ENCODE measurements around the gene GPR22.
A peak's percentile ranks its signal among the peaks of the same experiment; 100 is the strongest.

GPR22 gene

DNA sequence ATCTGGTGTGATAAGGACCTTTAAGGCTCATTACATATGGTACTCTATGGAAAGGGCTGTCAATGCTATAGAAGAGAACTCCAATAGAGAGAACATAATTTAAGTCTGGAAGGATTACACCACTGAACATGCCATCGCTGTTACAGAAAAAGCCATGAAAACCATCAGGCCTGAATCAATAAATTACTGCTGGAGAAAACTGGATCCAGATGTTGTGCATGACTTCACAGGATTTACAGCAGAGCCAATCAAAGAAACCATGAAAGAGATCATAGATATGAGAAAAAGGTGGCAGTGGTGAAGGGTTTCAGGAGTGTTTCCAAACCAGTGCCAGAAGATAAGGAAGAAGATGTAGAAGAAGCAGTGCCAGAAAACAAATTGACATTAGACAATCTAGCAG is 18.9 kb upstream of the GPR22 start:
- H3K27ac ChIP-seq: no peak overlapping the region

DNA sequence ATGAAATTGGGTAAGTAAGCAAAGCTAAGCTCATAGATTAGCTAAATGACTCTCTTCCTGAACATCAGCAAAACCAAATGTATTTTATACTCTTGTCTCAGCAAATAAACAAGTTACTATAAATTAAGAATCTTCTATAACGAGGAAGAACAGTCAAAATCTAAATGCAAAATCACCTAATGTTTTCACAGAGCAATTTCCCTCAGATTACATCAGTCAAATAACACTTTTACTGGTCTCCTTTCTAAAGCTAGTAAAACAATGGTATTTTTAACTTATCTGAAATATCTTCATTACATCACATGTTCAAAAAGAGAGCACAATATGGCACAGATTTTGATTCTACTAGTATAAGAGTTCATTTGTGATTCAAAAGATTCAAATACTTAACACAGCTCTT is 16.5 kb upstream of the GPR22 start:
- Histone ChIP-seq H3K27me3 (replicated peaks) (no peaks in the 10 kb centered on the region), H3K4me3 (ENCODE audit: low read depth, low read length) (no peak overlapping the region), H3K27ac (no peak overlapping the region), H3K36me3 (replicated peaks) (no peaks in the 10 kb centered on the region)
- no peak for DNase-seq
- TF ChIP-seq CTCF (IDR thresholded peaks at IDR 0.05; ENCODE audit: low read depth, low read length, missing control alignments): no peak
- in situ Hi-C loops (cut with HindIII; ENCODE audit: low pct_ligation_motif_present, low sequenced_read_pairs): loop anchor here (25.0 kb wide), 1 partner anchor 259 kb away; no protein-coding TSS in a partner anchor

More for the DNA sequence above, 18.9 kb upstream of the GPR22 start:
- Histone ChIP-seq H3K36me3 (replicated peaks) (no peaks in the 10 kb centered on the region), H3K27me3 (replicated peaks) (no peaks in the 10 kb centered on the region), H3K4me3 (ENCODE audit: low read depth, low read length) (no peak overlapping the region)
- in situ Hi-C loops (cut with HindIII; ENCODE audit: low pct_ligation_motif_present, low sequenced_read_pairs): loop anchor here (25.0 kb wide), 1 partner anchor 261 kb away; no protein-coding TSS in a partner anchor
- no peak for TF ChIP-seq CTCF (IDR thresholded peaks at IDR 0.05; ENCODE audit: low read depth, low read length, missing control alignments)
- no peak for DNase-seq

DNA sequence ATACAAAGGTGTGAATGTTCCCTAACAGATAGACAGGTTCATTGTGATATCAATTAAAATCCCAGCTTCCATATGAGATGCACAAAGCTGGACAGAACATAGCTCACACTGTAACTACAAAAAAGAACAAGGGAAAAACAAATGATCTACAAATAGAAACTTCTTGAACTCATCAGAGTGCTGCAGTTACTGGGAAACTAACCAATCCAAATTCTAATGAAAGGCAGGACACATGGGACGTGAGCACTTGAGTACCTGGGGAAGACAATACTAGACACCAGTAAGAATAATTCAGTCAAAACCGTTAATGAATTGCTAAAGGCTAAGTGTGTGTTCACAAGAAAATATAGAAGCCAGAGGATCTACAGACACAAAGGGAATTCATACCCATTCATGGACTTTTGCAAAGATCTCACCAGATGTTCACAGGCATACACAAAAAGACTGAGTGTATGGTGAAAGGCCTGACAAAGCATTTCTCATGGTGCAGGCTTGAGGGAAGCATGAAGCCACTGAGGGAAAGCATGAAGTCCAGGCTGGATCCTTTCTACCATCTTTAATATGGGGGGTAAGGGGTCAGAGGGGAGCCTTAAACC is 7.8 kb upstream of the GPR22 start:
- no peak for TF ChIP-seq CTCF (IDR thresholded peaks at IDR 0.05; ENCODE audit: low read depth, low read length, missing control alignments)
- no peaks in the 10 kb centered on the region for H3K27me3 ChIP-seq (replicated peaks)
- in situ Hi-C loops (cut with HindIII; ENCODE audit: low pct_ligation_motif_present, low sequenced_read_pairs): loop anchor here (25.0 kb wide), 1 partner anchor 250 kb away; no protein-coding TSS in a partner anchor
- no peak for DNase-seq
- no peaks in the 10 kb centered on the region for H3K36me3 ChIP-seq (replicated peaks)
- no peak overlapping the region for H3K27ac ChIP-seq
- no peak overlapping the region for H3K4me3 ChIP-seq (ENCODE audit: low read depth, low read length)

GRCh38 chr7:107463139-107464078 is 6.4 kb upstream of the GPR22 start:
- in situ Hi-C loops (cut with HindIII; ENCODE audit: low pct_ligation_motif_present, low sequenced_read_pairs): loop anchor here (25.0 kb wide), 1 partner anchor 249 kb away; no protein-coding TSS in a partner anchor
- H3K27ac ChIP-seq: no peak overlapping the region
- peak; percentile 63 for DNase-seq
- no peaks in the 10 kb centered on the region for H3K27me3 ChIP-seq (replicated peaks)
- no peak overlapping the region for H3K4me3 ChIP-seq (ENCODE audit: low read depth, low read length)
- TF ChIP-seq CTCF (IDR thresholded peaks at IDR 0.05; ENCODE audit: low read depth, low read length, missing control alignments): peak; percentile 92
- H3K36me3 ChIP-seq (replicated peaks): no peaks in the 10 kb centered on the region

- in situ Hi-C loops (cut with HindIII; ENCODE audit: low pct_ligation_motif_present, low sequenced_read_pairs): loop anchor here (25.0 kb wide), 1 partner anchor 248 kb away; no protein-coding TSS in a partner anchor
- H3K27me3 ChIP-seq (replicated peaks): no peaks in the 10 kb centered on the region
- no peak for TF ChIP-seq CTCF (IDR thresholded peaks at IDR 0.05; ENCODE audit: low read depth, low read length, missing control alignments)
- no peaks in the 10 kb centered on the region for H3K36me3 ChIP-seq (replicated peaks)
- H3K4me3 ChIP-seq (ENCODE audit: low read depth, low read length): no peak overlapping the region
- no peak overlapping the region for H3K27ac ChIP-seq
- DNase-seq: no peak
These were observed 5.1 kb upstream of the GPR22 start for GRCh38 chr7:107464666-107465226.
